ENCODE data around the gene NLN.
"Not testable (repeated sequence)": the region's sequence is repeated elsewhere in the genome, so short reads cannot be mapped to it uniquely, and the experiment has no call there.

The NLN gene

GRCh38 chr5:65862384-65862783, 140.4 kb downstream of the NLN start:
- Histone ChIP-seq H3K4me3 (no peak overlapping the region), H3K27ac (no peak overlapping the region)
- TF ChIP-seq CTCF (IDR thresholded peaks at IDR 0.05) = no peak
- DNase-seq (ENCODE audit: low spot score) = no peak

GRCh38 chr5:65863747-65864146, 141.7 kb downstream of the NLN start:
- H3K27ac ChIP-seq = no peak overlapping the region
- TF ChIP-seq CTCF (IDR thresholded peaks at IDR 0.05) = no peak
- DNase-seq (ENCODE audit: low spot score) = no peak
- no peak overlapping the region for H3K4me3 ChIP-seq

GRCh38 chr5:65866837-65867521, 145.0 kb downstream of the NLN start:
- no peak overlapping the region for H3K4me3 ChIP-seq
- no peak overlapping the region for H3K27ac ChIP-seq
- DNase-seq (ENCODE audit: low spot score) = no peak
- no peak for TF ChIP-seq CTCF (IDR thresholded peaks at IDR 0.05)

- TF ChIP-seq CTCF (IDR thresholded peaks at IDR 0.05) = no peak
- H3K27ac ChIP-seq = no peak overlapping the region
- no peak for DNase-seq (ENCODE audit: low spot score)
- no peak overlapping the region for H3K4me3 ChIP-seq
Observed at GRCh38 chr5:65867542-65868195, 145.7 kb downstream of the NLN start.

GRCh38 chr5:65868509-65868908, 146.5 kb downstream of the NLN start:
- H3K4me3 ChIP-seq = no peak overlapping the region
- H3K27ac ChIP-seq = no peak overlapping the region
- no peak for DNase-seq (ENCODE audit: low spot score)
- TF ChIP-seq CTCF (IDR thresholded peaks at IDR 0.05) = no peak

- no peak overlapping the region for H3K27ac ChIP-seq
- H3K4me3 ChIP-seq = no peak overlapping the region
- no peak for DNase-seq (ENCODE audit: low spot score)
- no peak for TF ChIP-seq CTCF (IDR thresholded peaks at IDR 0.05)
Observed at GRCh38 chr5:65871182-65871581, 149.2 kb downstream of the NLN start.

GRCh38 chr5:65871776-65872175, 149.8 kb downstream of the NLN start:
- H3K27ac ChIP-seq, H3K4me3 ChIP-seq: not testable (repeated sequence)

More at GRCh38 chr5:65871776-65872175, 149.8 kb downstream of the NLN start:
- DNase-seq (ENCODE audit: low spot score) = not testable (repeated sequence)

Measured in coronary artery (tissue), 2 donors.